OCI-LY7 (cell line): ENCODE results near the gene PAM16.

Experiments
- CTCF ChIP-seq: fragments of 200-600 bp; sonication (generic); conservative IDR thresholded peaks from 2 replicates; pipeline ENCODE4 v1.5.1; 2014; ENCODE audit warnings: mild to moderate bottlenecking, antibody characterized with exemption, low read length, moderate library complexity, mixed read lengths
- EZH2phosphoT487 ChIP-seq: fragments of 200-600 bp; sonication (generic); IDR thresholded peaks from 2 replicates; pipeline ENCODE4 v1.6.1; 2018; ENCODE audit warnings: low read depth, borderline replicate concordance, mild to moderate bottlenecking, mixed run types, antibody characterized with exemption, low read length, moderate library complexity, mixed read lengths

GRCh38 chr16:4321286-4322120 lies 29.6 kb downstream of the PAM16 start:
- TF ChIP-seq CTCF (no peak), EZH2phosphoT487 (no peak)
